ENCODE data around the gene CCDC192.

DNA sequence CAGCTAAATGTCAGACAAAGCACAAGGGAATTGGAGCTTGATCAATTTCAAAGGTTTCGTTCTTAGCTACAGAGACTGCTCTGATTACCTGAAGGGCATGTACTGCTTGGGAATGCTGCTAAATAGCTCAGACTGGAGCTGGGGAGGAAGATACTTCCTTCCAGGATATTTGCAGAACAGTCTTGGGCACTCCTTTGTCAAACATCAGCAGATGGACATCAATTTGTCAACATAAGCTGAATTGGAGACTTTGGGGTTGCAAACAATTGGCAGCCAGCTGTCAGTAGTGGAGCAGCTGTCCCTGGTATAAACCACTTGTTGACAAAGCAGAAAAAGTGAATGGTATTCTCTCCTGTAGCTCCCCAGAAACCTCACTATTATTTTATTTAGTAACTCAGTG, 182.0 kb downstream of the CCDC192 start:
- no peak for TF ChIP-seq CTCF (IDR thresholded peaks at IDR 0.05)
- no peak for TF ChIP-seq POLR2A (IDR thresholded peaks at IDR 0.05)
